NCI-H82 (cell line): ENCODE data around the gene TRIM69.
"Not testable (repeated sequence)": the region's sequence is repeated elsewhere in the genome, so short reads cannot be mapped to it uniquely, and the experiment has no call there.

Source experiments
- DNase-seq: peaks from one replicate; lab custom pipeline; 2025; lab: John Stamatoyannopoulos, UW

TRIM69 gene

DNA sequence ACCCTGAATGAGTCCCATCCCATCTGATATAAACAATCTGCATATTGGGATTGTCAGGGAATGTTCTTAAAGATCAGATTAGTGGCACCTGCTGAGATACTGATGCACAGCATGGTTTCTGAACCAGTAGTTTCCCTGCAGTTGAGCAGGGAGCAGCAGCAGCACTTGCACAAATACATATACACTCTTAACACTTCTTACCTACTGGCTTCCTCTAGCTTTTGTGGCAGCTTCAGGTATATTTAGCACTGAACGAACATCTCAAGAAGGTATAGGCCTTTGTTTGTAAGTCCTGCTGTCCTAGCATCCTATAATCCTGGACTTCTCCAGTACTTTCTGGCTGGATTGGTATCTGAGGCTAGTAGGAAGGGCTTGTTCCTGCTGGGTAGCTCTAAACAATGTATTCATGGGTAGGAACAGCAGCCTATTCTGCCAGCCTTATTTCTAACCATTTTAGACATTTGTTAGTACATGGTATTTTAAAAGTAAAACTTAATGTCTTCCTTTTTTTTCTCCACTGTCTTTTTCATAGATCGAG lies 20.5 kb upstream of the TRIM69 start:
- no peak for DNase-seq

GRCh38 chr15:44716983-44717602 lies 19.2 kb upstream of the TRIM69 start:
- no peak for DNase-seq

- DNase-seq = no peak
Observed at GRCh38 chr15:44718180-44718926, 18.0 kb upstream of the TRIM69 start.

- DNase-seq = no peak
Observed at GRCh38 chr15:44718927-44719292, 17.4 kb upstream of the TRIM69 start.

- DNase-seq = peak; percentile 5
Observed at GRCh38 chr15:44719293-44719999, 16.9 kb upstream of the TRIM69 start.

DNA sequence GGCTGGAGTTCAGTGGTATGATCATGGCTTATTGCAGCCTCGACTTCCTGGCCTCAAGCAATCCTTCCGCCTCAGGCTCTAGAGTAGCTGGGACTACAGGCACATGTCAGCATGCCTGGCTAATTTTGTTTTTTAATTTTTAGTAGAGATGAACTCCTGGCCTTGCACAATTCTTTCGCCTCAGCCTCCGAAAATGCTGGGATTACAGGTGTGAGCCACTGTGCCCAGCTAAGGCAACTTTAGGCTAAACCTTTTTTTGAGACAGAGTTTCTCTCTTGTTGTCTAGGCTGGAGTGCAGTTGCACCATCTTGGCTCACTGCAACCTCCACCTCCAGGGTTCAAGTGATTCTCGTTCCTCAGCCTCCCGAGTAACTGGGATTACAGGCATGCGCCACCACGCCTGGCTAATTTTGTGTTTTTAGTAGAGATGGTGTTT lies 16.3 kb upstream of the TRIM69 start:
- not testable (repeated sequence) for DNase-seq

DNA sequence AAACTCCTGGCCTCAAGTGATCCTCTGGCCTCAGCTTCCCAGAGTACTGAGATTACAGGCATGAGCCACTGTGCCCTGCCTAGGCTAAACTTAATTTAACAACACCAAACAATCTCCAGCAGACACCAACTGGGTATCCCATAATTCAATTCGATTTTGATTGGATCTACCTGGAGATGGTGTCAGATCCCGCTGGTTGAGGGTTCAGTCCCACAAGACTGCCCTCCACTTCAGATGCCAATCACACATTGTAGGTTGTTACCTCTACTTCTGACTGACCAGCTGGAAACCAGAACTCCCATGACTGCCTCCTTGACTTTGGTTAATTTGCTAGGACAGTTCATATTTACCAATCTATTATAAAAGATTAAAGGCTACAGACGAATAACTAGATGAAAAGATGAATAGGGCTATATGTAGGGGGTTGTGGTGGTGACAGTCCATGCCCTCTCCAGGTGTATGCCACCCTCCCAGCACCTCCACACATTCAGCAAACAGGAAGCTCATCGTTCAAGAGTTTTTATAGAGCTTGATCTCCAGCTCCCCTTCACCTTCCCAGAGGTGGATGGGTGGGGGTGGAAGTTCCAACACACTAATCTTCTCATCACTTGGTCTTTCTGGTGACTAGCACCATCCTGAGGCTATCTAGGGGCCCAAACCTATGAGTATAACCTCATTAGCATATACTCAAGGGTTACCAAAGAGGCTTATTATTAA lies 15.7 kb upstream of the TRIM69 start:
- no peak for DNase-seq

GRCh38 chr15:44722011-44722410 lies 14.3 kb upstream of the TRIM69 start:
- DNase-seq = no peak

DNA sequence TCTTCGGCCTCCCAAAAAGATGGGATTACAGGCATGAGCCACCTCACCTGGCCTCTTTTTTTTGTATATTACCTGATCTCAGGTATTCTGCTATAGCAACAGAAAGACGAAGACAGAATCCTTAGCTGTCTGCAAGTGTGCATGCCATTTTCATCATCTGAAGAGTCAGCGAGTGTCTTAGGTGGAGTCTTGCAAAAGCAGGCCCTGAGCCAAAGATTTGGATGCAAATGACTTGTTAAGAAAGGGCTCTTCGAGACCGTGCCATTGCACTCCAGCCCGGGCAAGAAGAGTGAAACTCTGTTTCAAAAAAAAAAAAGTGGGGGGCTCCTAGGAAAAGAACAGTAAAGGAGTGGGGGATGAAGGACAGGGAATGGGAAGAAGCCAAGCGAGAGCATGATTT lies 10.2 kb upstream of the TRIM69 start:
- no peak for DNase-seq

DNA sequence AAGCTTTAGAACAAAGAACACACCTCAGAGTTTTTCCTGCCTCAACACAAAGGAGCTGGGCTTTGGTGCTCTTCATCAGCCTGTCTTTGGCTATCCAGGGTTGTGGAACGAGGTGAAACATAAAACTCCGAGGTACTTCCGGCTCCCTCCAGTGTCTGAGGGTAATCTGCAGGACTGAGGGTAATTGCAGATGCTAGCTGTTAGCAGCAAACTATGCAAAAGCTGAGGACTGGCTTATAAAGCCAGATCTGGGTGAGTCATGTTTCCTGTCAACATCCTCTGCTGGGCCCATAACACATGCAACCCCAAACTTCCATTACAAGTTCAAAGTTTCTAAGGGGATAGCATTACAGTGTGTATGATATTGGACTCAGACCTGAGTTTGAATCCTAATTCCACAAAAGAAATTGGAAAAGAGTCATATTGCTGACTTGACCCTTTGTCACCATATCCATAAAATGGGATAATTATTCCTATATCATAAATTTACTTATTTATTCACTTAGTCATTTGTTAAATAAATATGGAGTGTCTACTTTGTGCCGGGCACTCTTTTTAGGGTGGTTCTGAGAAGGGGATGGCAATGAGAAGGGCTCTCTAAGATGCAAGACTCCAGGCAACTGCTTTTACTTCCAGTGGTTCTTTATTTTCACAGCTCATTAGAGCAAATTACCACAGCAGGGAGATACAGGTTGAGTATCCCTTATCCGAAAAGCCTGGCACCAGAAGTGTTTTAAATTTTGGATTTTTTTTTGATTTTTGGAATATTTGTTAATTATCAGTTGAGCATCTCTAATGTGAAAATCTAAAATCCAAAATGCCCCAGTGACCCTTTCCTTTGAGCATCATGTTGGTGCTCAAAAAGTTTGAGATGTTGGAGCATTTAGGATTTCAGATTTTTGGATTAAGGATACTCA lies 9.5 kb upstream of the TRIM69 start:
- DNase-seq = no peak

DNA sequence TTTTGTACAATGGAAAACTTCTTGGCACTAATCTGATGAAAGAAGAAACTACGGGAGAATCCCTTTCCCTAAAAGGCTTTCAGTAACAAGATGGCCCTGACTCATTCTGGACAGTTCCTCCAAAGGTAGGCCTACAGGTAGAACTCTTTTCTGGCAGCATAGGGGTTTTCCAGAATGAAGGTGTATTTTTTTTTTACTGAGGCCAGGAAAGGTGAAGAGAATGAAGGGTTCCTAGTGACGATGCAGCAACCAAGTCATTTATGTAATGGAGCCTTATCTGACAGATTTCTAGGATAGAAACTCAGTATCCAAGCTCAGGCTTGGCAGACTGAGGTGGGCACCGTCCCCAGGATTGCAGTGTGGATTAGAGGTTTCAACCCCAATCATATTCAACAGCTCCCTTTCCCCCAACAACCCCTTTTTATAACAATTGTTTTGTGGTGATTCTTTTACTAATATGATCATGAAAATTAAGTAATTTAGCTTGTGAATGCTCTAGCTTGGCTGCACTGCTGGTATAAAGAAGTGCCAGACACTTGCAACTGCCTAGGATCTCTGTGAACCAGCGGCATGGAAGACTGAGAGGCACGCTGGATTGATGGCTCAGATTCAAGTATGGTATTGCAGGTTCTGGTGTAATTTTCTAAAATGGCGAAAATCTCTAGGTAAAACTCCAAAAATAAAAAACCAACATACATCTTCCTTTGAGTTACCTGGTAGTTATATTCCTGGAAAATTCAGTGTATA lies 8.7 kb upstream of the TRIM69 start:
- no peak for DNase-seq

DNA sequence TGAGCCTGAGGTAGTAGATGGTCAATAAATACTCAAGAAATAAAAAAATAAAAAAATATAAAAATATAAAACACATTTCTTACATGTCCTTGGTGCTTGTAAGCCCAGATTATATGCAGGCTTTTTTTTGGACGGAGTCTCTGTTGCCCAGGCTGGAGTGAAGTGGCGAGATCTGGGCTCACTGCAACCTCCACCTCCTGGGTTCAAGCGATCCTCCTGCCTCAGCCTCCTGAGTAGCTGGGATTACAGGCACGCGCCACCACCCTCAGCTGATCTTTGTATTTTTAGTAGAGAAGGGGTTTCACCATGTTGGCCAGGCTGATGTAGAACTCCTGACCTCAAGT lies 8.1 kb upstream of the TRIM69 start:
- DNase-seq = not testable (repeated sequence)

- DNase-seq = peak; percentile 95
Observed at GRCh38 chr15:44728576-44729407, 7.5 kb upstream of the TRIM69 start.

DNA sequence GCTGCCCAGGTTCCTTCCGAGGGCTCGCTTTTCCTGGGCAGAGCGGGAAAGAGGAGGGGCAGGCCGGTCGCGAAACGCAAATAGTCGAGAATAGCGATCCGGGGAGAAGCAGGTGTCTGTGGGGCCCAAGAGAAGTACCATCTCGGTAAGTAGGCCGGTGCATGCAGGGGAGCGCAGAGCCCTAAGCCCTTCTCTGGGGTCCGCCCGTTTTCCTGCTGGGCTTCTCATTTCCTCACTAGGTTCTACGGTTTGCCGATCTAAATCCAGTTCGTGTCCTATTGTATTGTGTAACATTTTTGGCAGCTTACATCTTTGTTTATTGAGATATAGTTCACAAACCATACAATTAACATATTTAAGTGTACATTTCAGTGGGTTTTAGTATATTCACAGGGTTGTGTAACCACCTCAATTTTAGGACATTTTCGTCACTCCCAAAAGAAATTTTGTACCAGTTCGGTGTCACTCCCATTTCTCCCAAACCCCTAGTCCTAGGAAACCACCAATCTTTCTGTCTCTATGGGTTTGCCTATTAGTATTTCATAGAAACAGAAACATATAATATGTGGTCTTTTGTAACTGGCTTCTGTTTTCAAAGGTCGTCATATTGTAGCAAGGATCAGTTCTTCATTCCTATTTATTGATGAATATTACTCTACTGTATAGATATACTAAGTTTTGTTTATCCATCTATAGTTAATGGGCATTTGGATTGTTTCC lies 6.8 kb upstream of the TRIM69 start:
- peak; percentile 48 for DNase-seq

GRCh38 chr15:44734839-44735481 lies 1.4 kb upstream of the TRIM69 start:
- no peak for DNase-seq

DNA sequence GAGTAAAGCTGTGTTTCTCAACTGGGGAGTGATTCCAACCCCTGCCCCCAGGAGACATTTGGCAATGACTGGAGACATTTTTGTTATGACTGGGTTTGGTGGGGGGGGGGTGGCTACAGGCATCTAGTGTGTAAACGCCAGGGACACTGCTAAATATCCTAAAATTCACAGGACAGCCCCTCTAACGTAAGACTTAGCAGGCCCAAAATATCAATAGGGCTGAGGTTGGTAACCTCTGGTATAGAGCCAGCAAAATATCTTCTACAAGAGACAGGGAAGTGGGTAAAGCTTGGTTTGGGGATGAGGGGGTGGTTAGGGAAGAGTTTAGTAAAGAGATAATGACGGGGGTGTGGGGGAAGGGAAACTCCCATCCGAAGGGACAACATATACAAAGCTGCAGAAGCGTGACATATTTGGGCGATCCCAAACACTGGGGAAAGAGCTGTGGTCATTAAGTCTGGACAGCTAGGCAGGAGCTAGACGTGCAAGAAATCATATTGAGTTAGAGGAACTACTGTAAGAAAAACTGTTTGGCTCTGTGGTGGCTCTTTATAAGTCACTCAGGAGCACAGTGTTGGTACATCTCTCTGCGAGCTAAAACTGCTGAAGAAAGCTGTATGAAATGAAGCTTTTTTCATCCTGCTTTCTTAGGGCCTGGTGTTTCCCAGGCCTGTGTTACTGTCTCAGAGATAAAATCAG lies 697 bp upstream of the TRIM69 start:
- DNase-seq = no peak

DNA sequence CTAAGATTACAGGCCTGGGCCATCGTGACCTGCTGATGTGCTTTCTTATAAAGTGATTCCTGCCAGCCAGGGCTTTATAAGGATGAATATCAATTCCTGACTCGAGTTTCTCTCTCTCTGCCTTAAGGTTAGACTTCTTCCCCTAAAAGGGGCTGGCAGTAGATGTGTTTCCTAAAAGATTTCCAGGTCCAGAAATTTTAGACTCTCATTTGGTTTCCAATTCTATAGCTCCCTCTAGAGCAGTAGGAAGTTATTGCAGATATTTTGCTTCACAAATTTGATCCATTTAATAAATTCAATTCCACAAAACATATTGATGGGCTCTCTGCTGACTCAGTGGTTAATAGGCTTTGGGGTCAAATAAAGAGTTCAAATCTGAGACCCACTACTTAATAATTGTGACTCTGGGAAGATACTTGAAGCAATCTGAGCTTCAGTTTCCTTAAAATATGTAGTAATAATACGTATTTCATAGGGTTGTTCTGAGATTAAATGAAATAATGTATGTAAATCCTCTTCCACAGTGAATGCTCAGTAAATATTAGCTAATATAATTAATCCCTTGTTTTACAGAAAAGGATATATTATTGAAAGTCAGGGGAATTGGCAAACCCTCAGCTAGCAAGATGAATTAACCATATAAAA lies 2.1 kb downstream of the TRIM69 start:
- DNase-seq = peak; percentile 59
